Uterus (tissue), 2 donors: Measurements from ENCODE around the gene LNPK.

Experiments
- POLR2A ChIP-seq, 2 donors: fragments of 450-650 bp; IDR thresholded peaks; one replicate each; pipeline ENCODE4 v1.6.1; 2016; ENCODE audit warnings: antibody characterized with exemption in 2 of 2, mild to moderate bottlenecking in 1 of 2, moderate library complexity in 1 of 2
- TF ChIP-seq, protein P1 (sequence below), 4 experiments: fragments of 200-600 bp in 2 of 4; fragments of 450-650 bp in 2 of 4; sonication (generic) in 2 of 4; IDR thresholded peaks; one replicate each; pipeline ENCODE4 v1.5.1; 2016 to 2019; ENCODE audit warnings: antibody characterized with exemption in 4 of 4, mild to moderate bottlenecking in 2 of 4, moderate library complexity in 1 of 4

DNA sequence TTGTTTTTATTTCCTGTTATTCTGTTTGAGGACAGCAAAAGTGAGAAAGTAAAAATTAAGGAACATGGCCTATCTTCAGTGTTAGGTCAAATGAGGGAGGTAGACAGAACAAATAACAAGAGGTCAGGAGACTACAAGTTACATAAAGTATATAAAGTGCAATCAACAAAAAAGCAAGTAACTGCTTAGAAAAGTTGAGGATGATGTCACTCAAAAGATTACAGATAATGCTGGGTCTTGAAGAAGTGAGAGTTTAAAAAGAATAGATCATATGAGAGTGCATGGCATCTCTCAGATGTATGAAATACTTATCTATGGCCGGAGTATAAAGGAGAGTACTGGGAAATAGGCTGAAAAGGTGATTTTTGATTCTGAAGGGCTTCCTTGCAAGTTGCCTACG lies 79.9 kb downstream of the LNPK start:
- no peak for TF ChIP-seq POLR2A (IDR thresholded peaks at IDR 0.05)
- TF ChIP-seq, protein P1, sequence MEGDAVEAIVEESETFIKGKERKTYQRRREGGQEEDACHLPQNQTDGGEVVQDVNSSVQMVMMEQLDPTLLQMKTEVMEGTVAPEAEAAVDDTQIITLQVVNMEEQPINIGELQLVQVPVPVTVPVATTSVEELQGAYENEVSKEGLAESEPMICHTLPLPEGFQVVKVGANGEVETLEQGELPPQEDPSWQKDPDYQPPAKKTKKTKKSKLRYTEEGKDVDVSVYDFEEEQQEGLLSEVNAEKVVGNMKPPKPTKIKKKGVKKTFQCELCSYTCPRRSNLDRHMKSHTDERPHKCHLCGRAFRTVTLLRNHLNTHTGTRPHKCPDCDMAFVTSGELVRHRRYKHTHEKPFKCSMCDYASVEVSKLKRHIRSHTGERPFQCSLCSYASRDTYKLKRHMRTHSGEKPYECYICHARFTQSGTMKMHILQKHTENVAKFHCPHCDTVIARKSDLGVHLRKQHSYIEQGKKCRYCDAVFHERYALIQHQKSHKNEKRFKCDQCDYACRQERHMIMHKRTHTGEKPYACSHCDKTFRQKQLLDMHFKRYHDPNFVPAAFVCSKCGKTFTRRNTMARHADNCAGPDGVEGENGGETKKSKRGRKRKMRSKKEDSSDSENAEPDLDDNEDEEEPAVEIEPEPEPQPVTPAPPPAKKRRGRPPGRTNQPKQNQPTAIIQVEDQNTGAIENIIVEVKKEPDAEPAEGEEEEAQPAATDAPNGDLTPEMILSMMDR (IDR thresholded peaks at IDR 0.05): no peak
